Keratinocyte (primary cell): ENCODE data around the gene NUTM2E. TPM values are rescaled to one million over a fixed set of nuclear protein-coding genes. Genes with fewer than 3 reads are reported as not detected.
"Not testable (repeated sequence)": the region's sequence is repeated elsewhere in the genome, so short reads cannot be mapped to it uniquely, and the experiment has no call there.

ENCODE experiments used
- DNase-seq: peaks from one replicate; pipeline ENCODE4 v3.0.0-alpha.2; 2011; ENCODE audit warnings: low read depth, missing footprints, low spot score
- FAIRE-seq: peaks from 2 replicates; lab custom pipeline; 2011; peaks lifted over from hg19 to GRCh38; lab: Jason Lieb, UNC
- H2AFZ ChIP-seq: 2 replicates; pipeline ENCODE4 v1.6.0; 2012; ENCODE audit warnings: low read length, control low read depth, inconsistent platforms; ENCODE audit not compliant: control insufficient read depth
- H3K27ac ChIP-seq: 2 replicates; pipeline ENCODE4 v1.5.1; 2011; ENCODE audit warnings: low read length; ENCODE audit not compliant: control insufficient read depth, insufficient read depth
- H3K27me3 ChIP-seq: 3 replicates; pipeline ENCODE4 v1.6.0; 2011; ENCODE audit warnings: low read length; ENCODE audit not compliant: control insufficient read depth, insufficient read depth; ENCODE audit errors: extremely low read depth
- H3K36me3 ChIP-seq, 2 experiments: 2 replicates in 1 of 2; 3 replicates in 1 of 2; pipeline ENCODE4 v1.5.1; 2011; ENCODE audit warnings: low read length in 2 of 2, mild to moderate bottlenecking in 1 of 2; ENCODE audit not compliant: control insufficient read depth in 2 of 2, insufficient read depth in 2 of 2; ENCODE audit errors: extremely low read depth in 1 of 2
- H3K4me1 ChIP-seq: 3 replicates; pipeline ENCODE4 v1.5.1; 2011; ENCODE audit warnings: low read length; ENCODE audit not compliant: control insufficient read depth, insufficient read depth; ENCODE audit errors: extremely low read depth
- H3K4me2 ChIP-seq: 3 replicates; pipeline ENCODE4 v1.6.0; 2011; ENCODE audit warnings: low read depth, low read length; ENCODE audit not compliant: control insufficient read depth, insufficient read depth; ENCODE audit errors: extremely low read depth
- H3K4me3 ChIP-seq, 3 experiments: fragments of 200-600 bp in 1 of 3; sonication (generic) in 1 of 3; 2 replicates in 2 of 3; 3 replicates in 1 of 3; pipeline ENCODE4 v1.5.1; 2011 to 2016; ENCODE audit warnings: low read length in 3 of 3, mild to moderate bottlenecking in 3 of 3, control low read depth in 2 of 3, inconsistent platforms in 1 of 3, low read depth in 1 of 3, mixed read lengths in 1 of 3, mixed run types in 1 of 3, moderate library complexity in 1 of 3; ENCODE audit not compliant: control insufficient read depth in 2 of 3, insufficient read depth in 2 of 3; ENCODE audit errors: extremely low read depth in 1 of 3
- H3K79me2 ChIP-seq: 2 replicates; pipeline ENCODE4 v1.6.0; 2012; ENCODE audit warnings: low read length; ENCODE audit not compliant: control insufficient read depth, insufficient read depth
- H3K9ac ChIP-seq: 3 replicates; pipeline ENCODE4 v1.6.0; 2011; ENCODE audit warnings: low read length; ENCODE audit not compliant: control insufficient read depth, insufficient read depth; ENCODE audit errors: extremely low read depth
- H3K9me1 ChIP-seq: 3 replicates; pipeline ENCODE4 v1.6.0; 2011; ENCODE audit warnings: low read length; ENCODE audit not compliant: control insufficient read depth, insufficient read depth; ENCODE audit errors: extremely low read depth
- H3K9me3 ChIP-seq: 2 replicates; pipeline ENCODE4 v1.5.1; 2012; ENCODE audit warnings: low read depth, low read length; ENCODE audit not compliant: control insufficient read depth
- H4K20me1 ChIP-seq: 3 replicates; pipeline ENCODE4 v1.6.0; 2011; ENCODE audit warnings: low read length; ENCODE audit not compliant: control insufficient read depth, insufficient read depth; ENCODE audit errors: extremely low read depth
- dilution Hi-C: fragments of 300-500 bp; cut with MboI; formaldehyde crosslinking; loops from one replicate; pipeline ENCODE4 v1.7.0; 2020; ENCODE audit warnings: low sequenced_read_pairs; ENCODE audit not compliant: extremely low pct_ligation_motif_present
- polyA plus RNA-seq, 5 experiments: library from polyadenylated mRNA; depleted of rRNA in 3 of 5; stranded (reverse) in 3 of 5; stranded (forward) in 1 of 5; unstranded in 1 of 5; fragments of >200 nt; gene quantifications; 1 replicate in 1 of 5; 2 replicates in 3 of 5; 3 replicates in 1 of 5; pipeline versions ENCODE4 v1.2.1 to v1.2.3, GENCODE V29; 2011 to 2012; ENCODE audit warnings: missing spikeins in 2 of 5, low read depth in 1 of 5, low replicate concordance in 1 of 5

The NUTM2E gene
- polyA plus RNA-seq, 1 donor (not counting 4 experiments of a cell fraction or from before 2014, with no cell fraction given): 0.24 TPM

DNA sequence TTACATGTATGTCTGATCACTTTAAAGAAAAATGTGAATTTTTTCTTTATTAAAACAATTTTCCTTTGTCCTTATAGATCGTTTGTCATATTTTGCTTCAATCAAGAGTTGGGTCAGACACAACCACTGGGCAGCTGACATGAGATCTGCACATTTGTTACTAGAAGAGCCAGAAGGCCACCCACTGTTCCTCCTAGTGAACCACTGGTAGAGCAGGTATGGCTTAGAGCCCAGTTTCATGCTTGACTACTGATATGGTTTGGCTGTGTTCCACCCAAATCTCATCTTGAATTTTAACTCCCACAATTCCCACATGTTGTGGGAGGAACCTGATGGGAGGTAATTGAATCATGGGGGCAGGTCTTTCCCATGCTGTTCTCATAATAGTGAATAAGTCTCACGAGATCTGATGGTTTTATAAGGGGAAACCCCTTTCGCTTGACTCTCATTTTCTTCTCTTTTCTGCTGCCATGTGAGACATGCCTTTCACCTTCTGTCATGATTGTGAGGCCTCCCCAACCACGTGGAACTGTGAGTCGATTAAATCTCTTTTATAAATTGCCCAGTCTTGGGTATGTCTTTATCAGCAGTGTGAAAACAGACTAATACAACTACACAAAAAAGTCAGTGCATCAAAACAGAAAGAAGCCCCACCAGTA lies 43.0 kb downstream of the NUTM2E start:
- DNase-seq, H3K4me1 ChIP-seq, H4K20me1 ChIP-seq, H2AFZ ChIP-seq, H3K36me3 ChIP-seq, H3K9me3 ChIP-seq, H3K27me3 ChIP-seq, H3K79me2 ChIP-seq, H3K4me3 ChIP-seq, H3K9me1 ChIP-seq, H3K9ac ChIP-seq, H3K4me2 ChIP-seq, FAIRE-seq, dilution Hi-C loops, H3K27ac ChIP-seq: not testable (repeated sequence)

GRCh38 chr10:79871729-79872128 lies 45.2 kb downstream of the NUTM2E start:
- H3K36me3 ChIP-seq, H3K4me2 ChIP-seq, dilution Hi-C loops, H3K27ac ChIP-seq, H3K79me2 ChIP-seq, H3K9ac ChIP-seq, H3K4me1 ChIP-seq, H3K27me3 ChIP-seq, DNase-seq, H4K20me1 ChIP-seq, FAIRE-seq, H3K9me1 ChIP-seq, H3K9me3 ChIP-seq, H2AFZ ChIP-seq, H3K4me3 ChIP-seq: not testable (repeated sequence)

Other genes starting within 250 kb of the NUTM2E start
- gene SFTPA1, start 215.8 kb upstream of the NUTM2E start, polyA plus RNA-seq: not detected in 3 replicates
- gene NUTM2B, start 123.5 kb upstream of the NUTM2E start, polyA plus RNA-seq: 0.18 to 0.27 TPM (median 0.25 TPM) in 3 replicates
- 0.04 to 0.13 TPM in 2 of 3 replicates, not detected in the other for gene SFTPD, start 122.4 kb downstream of the NUTM2E start, polyA plus RNA-seq